ENCODE results near the gene NAGS.
"Not testable (repeated sequence)": the region's sequence is repeated elsewhere in the genome, so short reads cannot be mapped to it uniquely, and the experiment has no call there.

Gene NAGS, protein sequence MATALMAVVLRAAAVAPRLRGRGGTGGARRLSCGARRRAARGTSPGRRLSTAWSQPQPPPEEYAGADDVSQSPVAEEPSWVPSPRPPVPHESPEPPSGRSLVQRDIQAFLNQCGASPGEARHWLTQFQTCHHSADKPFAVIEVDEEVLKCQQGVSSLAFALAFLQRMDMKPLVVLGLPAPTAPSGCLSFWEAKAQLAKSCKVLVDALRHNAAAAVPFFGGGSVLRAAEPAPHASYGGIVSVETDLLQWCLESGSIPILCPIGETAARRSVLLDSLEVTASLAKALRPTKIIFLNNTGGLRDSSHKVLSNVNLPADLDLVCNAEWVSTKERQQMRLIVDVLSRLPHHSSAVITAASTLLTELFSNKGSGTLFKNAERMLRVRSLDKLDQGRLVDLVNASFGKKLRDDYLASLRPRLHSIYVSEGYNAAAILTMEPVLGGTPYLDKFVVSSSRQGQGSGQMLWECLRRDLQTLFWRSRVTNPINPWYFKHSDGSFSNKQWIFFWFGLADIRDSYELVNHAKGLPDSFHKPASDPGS

DNA sequence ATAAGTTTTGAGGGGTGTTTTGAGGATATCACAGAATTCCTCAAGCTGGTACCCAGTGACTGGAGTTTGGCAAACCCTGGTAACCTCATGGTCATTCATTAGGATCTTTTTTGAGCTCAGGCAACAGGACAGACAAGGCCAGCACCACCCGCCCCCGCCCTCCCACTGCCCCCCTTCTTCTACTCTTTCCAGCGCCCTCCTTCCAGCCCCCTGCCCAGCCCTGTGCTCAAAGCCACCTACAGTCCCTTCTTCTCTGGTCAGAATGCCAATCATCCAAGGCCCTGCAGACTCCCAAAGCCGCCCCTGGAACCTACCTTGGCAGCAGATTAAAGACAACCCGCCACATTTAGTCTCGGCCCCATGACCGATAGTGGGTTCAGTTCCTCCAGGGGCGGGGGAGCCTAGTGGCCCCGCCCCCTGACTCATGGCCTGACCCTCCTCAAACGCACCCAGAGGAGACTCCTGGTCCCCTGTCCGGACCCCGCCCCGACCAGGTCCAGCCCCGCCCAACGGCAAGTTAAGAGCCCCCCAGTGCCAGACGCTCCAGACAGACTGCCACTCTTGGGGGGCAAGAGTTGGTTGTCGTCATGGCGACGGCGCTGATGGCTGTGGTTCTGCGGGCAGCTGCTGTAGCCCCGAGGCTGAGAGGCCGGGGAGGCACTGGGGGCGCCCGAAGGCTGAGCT, at the start of gene NAGS:
Gene NAGS (plus strand): TSS at position 546 of the 684 bp plus-strand sequence. CDS start 42 bp downstream, at position 588.
- H3K4me3 ChIP-seq (ENCODE audit: insufficient read depth, low read length, poor library complexity, severe bottlenecking), result no peak within 1 kb of the TSS
- no peaks in the 10 kb centered on the region; the same call in 1 of the 2 replicates for H3F3A ChIP-seq (ENCODE audit: insufficient read depth)
- H3K27ac ChIP-seq (ENCODE audit: low read depth, low read length), result no peak within 1 kb of the TSS
- H3K9me2 ChIP-seq (replicated peaks; ENCODE audit: insufficient read depth, low read length), result no peaks in the 10 kb centered on the region
- H3K27me3 ChIP-seq (ENCODE audit: low read length), result no peaks in the 10 kb centered on the region
- H3K36me3 ChIP-seq (ENCODE audit: low read length), result no peaks in the 10 kb centered on the region
- no peaks in the 10 kb centered on the region for H3K9me3 ChIP-seq (ENCODE audit: insufficient read depth, low read length)
- no peak within 1 kb of the TSS for H2AFZ ChIP-seq (ENCODE audit: low read depth, low read length, severe bottlenecking)
- no peak for TF ChIP-seq EZH2phosphoT487 (conservative IDR thresholded peaks at IDR 0.05; ENCODE audit: low read length)
- TF ChIP-seq, protein P1, sequence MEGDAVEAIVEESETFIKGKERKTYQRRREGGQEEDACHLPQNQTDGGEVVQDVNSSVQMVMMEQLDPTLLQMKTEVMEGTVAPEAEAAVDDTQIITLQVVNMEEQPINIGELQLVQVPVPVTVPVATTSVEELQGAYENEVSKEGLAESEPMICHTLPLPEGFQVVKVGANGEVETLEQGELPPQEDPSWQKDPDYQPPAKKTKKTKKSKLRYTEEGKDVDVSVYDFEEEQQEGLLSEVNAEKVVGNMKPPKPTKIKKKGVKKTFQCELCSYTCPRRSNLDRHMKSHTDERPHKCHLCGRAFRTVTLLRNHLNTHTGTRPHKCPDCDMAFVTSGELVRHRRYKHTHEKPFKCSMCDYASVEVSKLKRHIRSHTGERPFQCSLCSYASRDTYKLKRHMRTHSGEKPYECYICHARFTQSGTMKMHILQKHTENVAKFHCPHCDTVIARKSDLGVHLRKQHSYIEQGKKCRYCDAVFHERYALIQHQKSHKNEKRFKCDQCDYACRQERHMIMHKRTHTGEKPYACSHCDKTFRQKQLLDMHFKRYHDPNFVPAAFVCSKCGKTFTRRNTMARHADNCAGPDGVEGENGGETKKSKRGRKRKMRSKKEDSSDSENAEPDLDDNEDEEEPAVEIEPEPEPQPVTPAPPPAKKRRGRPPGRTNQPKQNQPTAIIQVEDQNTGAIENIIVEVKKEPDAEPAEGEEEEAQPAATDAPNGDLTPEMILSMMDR (IDR thresholded peaks at IDR 0.05; ENCODE audit: insufficient read depth, low read length, poor library complexity, severe bottlenecking), result no peak
- no peak within 1 kb of the TSS for H3K9ac ChIP-seq (ENCODE audit: low read length)
- no peaks in the 10 kb centered on the region for H4K20me1 ChIP-seq (ENCODE audit: low read depth, low read length)
- no peaks in the 10 kb centered on the region for H3K79me2 ChIP-seq (ENCODE audit: insufficient read depth, low read length)
- no peak within 1 kb of the TSS for H3K4me2 ChIP-seq (ENCODE audit: low read depth, low read length, poor library complexity, severe bottlenecking)

DNA sequence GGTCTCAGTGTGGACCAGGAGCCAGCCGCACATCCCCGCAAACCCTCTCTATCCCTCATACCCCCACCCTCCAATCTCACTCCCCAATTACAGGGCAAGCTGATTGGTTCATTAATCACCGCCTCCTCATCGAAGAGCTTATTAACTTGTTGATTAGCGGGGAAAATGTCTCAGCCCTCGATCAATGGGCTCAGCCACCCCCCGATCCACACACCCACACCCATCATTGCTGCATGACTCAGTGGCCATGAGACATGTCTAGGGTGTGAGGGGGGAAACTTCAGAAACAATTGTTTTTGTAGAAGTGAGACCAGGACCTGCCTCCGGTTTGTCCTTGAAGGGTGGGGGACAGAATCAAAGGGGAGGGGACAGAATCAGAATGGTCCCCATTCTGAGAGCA, 48.2 kb upstream of the NAGS start:
- Histone ChIP-seq H3K4me2 (ENCODE audit: low read depth, low read length, poor library complexity, severe bottlenecking) (no peak overlapping the region), H2AFZ (ENCODE audit: low read depth, low read length, severe bottlenecking) (no peak overlapping the region), H3K79me2 (ENCODE audit: insufficient read depth, low read length) (no peaks in the 10 kb centered on the region), H3K4me3 (ENCODE audit: insufficient read depth, low read length, poor library complexity, severe bottlenecking) (no peak overlapping the region), H3K9ac (ENCODE audit: low read length) (no peak overlapping the region), H3K9me2 (replicated peaks; ENCODE audit: insufficient read depth, low read length) (no peaks in the 10 kb centered on the region), H3F3A (ENCODE audit: insufficient read depth) (no peaks in the 10 kb centered on the region), H4K20me1 (ENCODE audit: low read depth, low read length) (no peaks in the 10 kb centered on the region), H3K9me3 (ENCODE audit: insufficient read depth, low read length) (no peaks in the 10 kb centered on the region), H3K27me3 (ENCODE audit: low read length) (no peaks in the 10 kb centered on the region), H3K36me3 (ENCODE audit: low read length) (no peaks in the 10 kb centered on the region), H3K27ac (ENCODE audit: low read depth, low read length) (no peak overlapping the region)
- TF ChIP-seq, protein P1 (IDR thresholded peaks at IDR 0.05; ENCODE audit: insufficient read depth, low read length, poor library complexity, severe bottlenecking), result no peak
- no peak for TF ChIP-seq EZH2phosphoT487 (conservative IDR thresholded peaks at IDR 0.05; ENCODE audit: low read length)

DNA sequence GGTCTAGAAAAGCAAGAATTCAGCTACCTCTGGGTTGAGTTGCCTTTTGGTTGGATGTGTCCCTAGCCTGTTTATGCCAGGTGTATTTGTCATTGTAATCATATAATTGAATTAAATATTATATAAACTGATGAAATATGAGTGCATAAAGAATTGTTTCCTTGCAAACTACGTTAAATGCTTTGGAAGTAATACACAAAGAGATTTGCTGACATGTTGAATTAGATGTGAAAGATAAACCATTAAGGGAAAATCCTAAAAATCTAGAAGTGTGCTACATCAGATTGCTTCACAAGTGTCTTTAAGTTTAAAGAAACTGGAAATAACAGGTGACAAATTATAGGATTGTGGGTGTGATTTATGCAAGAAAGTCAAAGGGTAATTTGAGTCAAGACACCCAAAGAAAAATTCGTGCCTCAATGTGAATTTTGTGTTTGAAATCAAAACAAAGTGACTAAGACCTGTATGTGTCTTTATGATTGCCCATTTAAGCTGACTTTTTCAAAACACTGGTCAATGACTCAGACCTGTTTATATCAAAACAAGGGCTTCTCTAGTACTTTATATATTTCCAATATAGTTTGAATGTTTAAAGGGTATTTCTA, 45.6 kb upstream of the NAGS start:
- Histone ChIP-seq H4K20me1 (ENCODE audit: low read depth, low read length) (no peaks in the 10 kb centered on the region), H3K9me2 (replicated peaks; ENCODE audit: insufficient read depth, low read length) (no peaks in the 10 kb centered on the region), H3K79me2 (ENCODE audit: insufficient read depth, low read length) (no peaks in the 10 kb centered on the region), H3K4me3 (ENCODE audit: insufficient read depth, low read length, poor library complexity, severe bottlenecking) (no peak overlapping the region), H3F3A (ENCODE audit: insufficient read depth) (no peaks in the 10 kb centered on the region), H3K27me3 (ENCODE audit: low read length) (no peaks in the 10 kb centered on the region), H3K4me2 (ENCODE audit: low read depth, low read length, poor library complexity, severe bottlenecking) (no peak overlapping the region), H3K27ac (ENCODE audit: low read depth, low read length) (no peak overlapping the region), H3K36me3 (ENCODE audit: low read length) (no peaks in the 10 kb centered on the region), H2AFZ (ENCODE audit: low read depth, low read length, severe bottlenecking) (no peak overlapping the region), H3K9me3 (ENCODE audit: insufficient read depth, low read length) (no peaks in the 10 kb centered on the region), H3K9ac (ENCODE audit: low read length) (no peak overlapping the region)
- TF ChIP-seq EZH2phosphoT487 (conservative IDR thresholded peaks at IDR 0.05; ENCODE audit: low read length), result no peak
- TF ChIP-seq, protein P1 (IDR thresholded peaks at IDR 0.05; ENCODE audit: insufficient read depth, low read length, poor library complexity, severe bottlenecking), result no peak

DNA sequence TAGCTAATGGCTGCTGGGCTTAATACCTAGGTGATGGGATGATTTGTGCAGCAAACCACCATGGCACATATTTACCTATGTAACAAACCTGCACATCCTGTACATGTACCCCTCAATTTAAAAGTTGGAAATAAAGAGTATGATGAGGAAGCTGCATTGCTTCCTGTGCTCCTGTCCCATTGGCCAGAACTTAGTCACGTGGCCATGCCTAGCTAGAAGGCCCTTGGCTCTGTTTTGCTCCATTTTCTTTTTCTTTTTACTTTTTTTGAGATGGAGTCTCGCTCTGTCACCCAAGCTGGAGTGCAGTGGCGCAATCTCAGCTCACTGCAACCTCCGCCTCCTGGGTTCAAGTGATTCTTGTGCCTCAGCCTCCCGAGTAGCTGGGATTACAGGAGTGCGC, 43.1 kb upstream of the NAGS start:
- H3F3A ChIP-seq (ENCODE audit: insufficient read depth); H4K20me1 ChIP-seq (ENCODE audit: low read depth, low read length); H3K27me3 ChIP-seq (ENCODE audit: low read length); H3K9ac ChIP-seq (ENCODE audit: low read length); H3K79me2 ChIP-seq (ENCODE audit: insufficient read depth, low read length); H3K4me2 ChIP-seq (ENCODE audit: low read depth, low read length, poor library complexity, severe bottlenecking); H3K9me3 ChIP-seq (ENCODE audit: insufficient read depth, low read length); H3K9me2 ChIP-seq (replicated peaks; ENCODE audit: insufficient read depth, low read length); H3K4me3 ChIP-seq (ENCODE audit: insufficient read depth, low read length, poor library complexity, severe bottlenecking); H3K27ac ChIP-seq (ENCODE audit: low read depth, low read length); H2AFZ ChIP-seq (ENCODE audit: low read depth, low read length, severe bottlenecking); H3K36me3 ChIP-seq (ENCODE audit: low read length): not testable (repeated sequence)
